H1 (cell line): ENCODE data around the gene GMPR2. TPM values are rescaled to one million over a fixed set of nuclear protein-coding genes. Genes with fewer than 3 reads are reported as not detected.

ENCODE experiments used
- GABPA ChIP-seq: IDR thresholded peaks from 2 replicates; pipeline ENCODE4 v1.6.1; 2011; ENCODE audit warnings: mild to moderate bottlenecking, low read length, moderate library complexity, borderline replicate concordance; ENCODE audit not compliant: insufficient read depth
- RAD21 ChIP-seq, 2 experiments: IDR thresholded peaks in 1 of 2; conservative IDR thresholded peaks in 1 of 2; 2 replicates each; pipeline ENCODE4 v1.6.1; 2011; ENCODE audit warnings: low read depth in 2 of 2, low read length in 2 of 2, improper control_type of control experiment in 1 of 2, inconsistent platforms in 1 of 2, mild to moderate bottlenecking in 1 of 2, moderate library complexity in 1 of 2
- SIN3A ChIP-seq, 2 experiments: IDR thresholded peaks in 1 of 2; conservative IDR thresholded peaks in 1 of 2; 2 replicates each; pipeline ENCODE4 v1.6.1; 2011 to 2012; ENCODE audit warnings: low read length in 2 of 2, improper control_type of control experiment in 1 of 2, low read depth in 1 of 2, mild to moderate bottlenecking in 1 of 2
- polyA plus RNA-seq, 7 experiments: library from polyadenylated mRNA; depleted of rRNA in 3 of 7; stranded (reverse) in 5 of 7; unstranded in 2 of 7; fragments of >200 nt in 5 of 7; fragments of 200-250 nt in 2 of 7; gene quantifications; 1 replicate in 5 of 7; 2 replicates in 1 of 7; 4 replicates in 1 of 7; pipeline versions ENCODE4 v1.2.1 to v1.2.3, GENCODE V29; 2011 to 2013; ENCODE audit warnings: missing spikeins in 2 of 7, mixed read lengths in 2 of 7
- total RNA-seq: library from RNA; stranded (reverse); fragmentation: NEBNext Ultra II Directional; extraction: Animal tissue kit (Norgen Biotek cat#: 25700); gene quantifications from 2 replicates; pipeline ENCODE4 v1.2.1, GENCODE V29; 2021

Gene GMPR2
- total and polyA plus RNA-seq, 2 of the 8 experiments (the other 6 are each of a cell fraction or from before 2014, with no cell fraction given), result 61.6 to 85.3 TPM

GRCh38 chr14:24268225-24268624 lies 35.5 kb downstream of the GMPR2 start (continued):
- no peak for TF ChIP-seq GABPA
- no peak for TF ChIP-seq RAD21 (IDR thresholded peaks at IDR 0.05 in 1 of 2, conservative IDR thresholded peaks at IDR 0.05 in 1 of 2; ENCODE audit: low read depth in 2 of 2, low read length in 2 of 2)
- TF ChIP-seq SIN3A (conservative IDR thresholded peaks at IDR 0.05 in 1 of 2, IDR thresholded peaks at IDR 0.05 in 1 of 2; ENCODE audit: low read depth in 1 of 2, low read length in 2 of 2), result no peak
